Heart right ventricle (tissue), 16 donors: ENCODE data around the gene NRAS. TPM values are rescaled to one million over a fixed set of nuclear protein-coding genes. Genes with fewer than 3 reads are reported as not detected.

ENCODE experiments used
- ATAC-seq, 8 donors: fragments of 200-7000 bp; cut with Tn5 transposase; one replicate each; pipeline ENCODE4 v1.9.1; 2020; ENCODE audit warnings: mild to moderate bottlenecking in 8 of 8, moderate library complexity in 8 of 8, moderate number of reproducible peaks in 1 of 8
- DNase-seq, 2 donors: peaks; one replicate each; pipeline ENCODE4 v3.0.0-alpha.2; 2020
- H3K27ac ChIP-seq, 10 donors: fragments of 200-600 bp; sonication (generic) in 2 of 10; one replicate each; pipeline versions ENCODE4 v1.5.0 to v1.8.0; 2020 to 2022; ENCODE audit warnings: mild to moderate bottlenecking in 3 of 10
- H3K27me3 ChIP-seq, 7 donors: fragments of 200-600 bp; one replicate each; pipeline ENCODE4 v1.8.0; 2021 to 2022; ENCODE audit warnings: mild to moderate bottlenecking in 2 of 7
- H3K36me3 ChIP-seq, 9 donors: fragments of 200-600 bp; sonication (generic) in 1 of 9; one replicate each; pipeline versions ENCODE4 v1.5.0 to v1.8.0; 2020 to 2022; ENCODE audit warnings: mild to moderate bottlenecking in 2 of 9
- H3K4me1 ChIP-seq, 9 donors: fragments of 200-600 bp; sonication (generic) in 1 of 9; one replicate each; pipeline versions ENCODE4 v1.5.0 to v1.8.0; 2020 to 2022; ENCODE audit warnings: mild to moderate bottlenecking in 4 of 9
- H3K4me3 ChIP-seq, 10 donors: fragments of 200-600 bp; sonication (generic) in 2 of 10; one replicate each; pipeline versions ENCODE4 v1.5.0 to v1.8.0; 2020 to 2022; ENCODE audit warnings: mild to moderate bottlenecking in 7 of 10, moderate library complexity in 2 of 10
- H3K9me3 ChIP-seq, 11 donors: fragments of 200-600 bp in 10 of 11; sonication (generic) in 2 of 11; one replicate each; pipeline versions ENCODE4 v1.5.0 to v1.8.0; 2013 to 2022; ENCODE audit warnings: mild to moderate bottlenecking in 2 of 11, control low read depth in 1 of 11, moderate library complexity in 1 of 11
- WGBS, 2 donors: extraction: QIAGEN DNeasy Blood & Tissue Kit; methylation state at CpG; one replicate each; pipeline ENCODE4 v1.1.7; 2013; ENCODE audit warnings: inconsistent platforms in 1 of 2; 5-methylcytosine and 5-hydroxymethylcytosine counted together
- intact Hi-C, 10 donors: fragments of 100-400 bp; cut with DNase I; formaldehyde crosslinking; loops; one replicate each; pipeline versions ENCODE4 v1.11.1 to v1.14.2; 2022
- polyA plus RNA-seq, 2 donors: library from polyadenylated mRNA; stranded (reverse); fragments of 200-250 nt; gene quantifications; one replicate each; pipeline ENCODE4 v1.2.3, GENCODE V29; 2013
- total RNA-seq, 10 donors: library from RNA; stranded (reverse); fragmentation: NEBNext Ultra II Directional in 3 of 10; extraction: Animal tissue kit (Norgen Biotek cat#: 25700) in 3 of 10; gene quantifications; one replicate each; pipeline versions ENCODE4 v1.2.1 to v1.2.4, GENCODE V29; 2021 to 2023
- TF ChIP-seq, protein P1 (sequence below), 9 donors: fragments of 200-600 bp; sonication (generic) in 2 of 9; IDR thresholded peaks; one replicate each; pipeline versions ENCODE4 v1.5.0 to v1.8.0; 2021 to 2022; ENCODE audit warnings: antibody characterized with exemption in 9 of 9, mild to moderate bottlenecking in 5 of 9, moderate library complexity in 1 of 9
- donor health status: Arrhythmogenic right ventricular cardiomyopathy.
- donor health status: ischemic (EF 13 %, LVEDD 7.1; RV severe dilation, severe dysfunction).
- donor health status: healthy with polysubstance abuse.
- donor health status: DM: no; HTN: yes; CAD: no.
- donor health status: DM: no; HTN: no; CAD: no.
- donor health status: ischemic (EF 25% LVEDD 6.9; RV normal size, moderate dysfunction).
- donor health status: ischemic (EF 25% LVEDD 5.7; RV mildly dilated, moderate dysfunction).
- donor health status: healthy.
- donor health status: DM: yes; HTN: yes; CAD: no.
- donor health status: Ischemic cardiomyopathy.
- donor health status: ischemic (EF 35%, LVEDD 5.7; RV mildly dilated, moderate dysfunction).
- donor health status: nonischemic (EF 11% LVEDD 7.7; RV severe dilation, severe dysfunction).
- donor health status: DM: yes; HTN: yes; CAD: no.
- donor health status: PGD.
- donor health status: ischemic (EF 29% LVEDD 5.4; RV normal size, mild dysfunction).
- donor health status: nonischemic (EF 23%, LVEDD 6.1; RV moderate dilation, normal function).

NRAS gene
- total and polyA plus RNA-seq, 12 donors = 6.2 to 17.2 (median 8.6) TPM

GRCh38 chr1:114668373-114668772, 48.2 kb downstream of the NRAS start:
- Histone ChIP-seq H3K27ac (no peak overlapping the region), H3K4me1 (peaks cover 0 to 19% (median 9%) of the 10 kb centered on the region in 9 donors), H3K4me3 (peak overlapping the region in 5 of 10 donors; percentile 72 to 91 (median 83)), H3K27me3 (peaks cover 0 to 4% (median 0%) of the 10 kb centered on the region in 7 donors), H3K9me3 (no peaks in the 10 kb centered on the region), H3K36me3 (no peaks in the 10 kb centered on the region)
- TF ChIP-seq, protein P1, sequence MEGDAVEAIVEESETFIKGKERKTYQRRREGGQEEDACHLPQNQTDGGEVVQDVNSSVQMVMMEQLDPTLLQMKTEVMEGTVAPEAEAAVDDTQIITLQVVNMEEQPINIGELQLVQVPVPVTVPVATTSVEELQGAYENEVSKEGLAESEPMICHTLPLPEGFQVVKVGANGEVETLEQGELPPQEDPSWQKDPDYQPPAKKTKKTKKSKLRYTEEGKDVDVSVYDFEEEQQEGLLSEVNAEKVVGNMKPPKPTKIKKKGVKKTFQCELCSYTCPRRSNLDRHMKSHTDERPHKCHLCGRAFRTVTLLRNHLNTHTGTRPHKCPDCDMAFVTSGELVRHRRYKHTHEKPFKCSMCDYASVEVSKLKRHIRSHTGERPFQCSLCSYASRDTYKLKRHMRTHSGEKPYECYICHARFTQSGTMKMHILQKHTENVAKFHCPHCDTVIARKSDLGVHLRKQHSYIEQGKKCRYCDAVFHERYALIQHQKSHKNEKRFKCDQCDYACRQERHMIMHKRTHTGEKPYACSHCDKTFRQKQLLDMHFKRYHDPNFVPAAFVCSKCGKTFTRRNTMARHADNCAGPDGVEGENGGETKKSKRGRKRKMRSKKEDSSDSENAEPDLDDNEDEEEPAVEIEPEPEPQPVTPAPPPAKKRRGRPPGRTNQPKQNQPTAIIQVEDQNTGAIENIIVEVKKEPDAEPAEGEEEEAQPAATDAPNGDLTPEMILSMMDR (IDR thresholded peaks at IDR 0.05) = no peak
- DNase-seq = no peak
- WGBS, 2 donors = 87 to 95% methylated on average over 4 of the region's 4 CpGs
- ATAC-seq = no peak
- intact Hi-C loops = loop anchor here in 1 of 10 donors (5.0 kb wide), 1 partner anchor 321 kb away; no protein-coding TSS in a partner anchor

- ATAC-seq = no peak
- 91 to 94% methylated on average over 3 of the region's 3 CpGs for WGBS, 2 donors
- intact Hi-C loops = loop anchor here in 1 of 10 donors (5.0 kb wide), 1 partner anchor 320 kb away; no protein-coding TSS in a partner anchor
These were observed 49.6 kb downstream of the NRAS start for GRCh38 chr1:114666954-114667353.

GRCh38 chr1:114660238-114660637, 56.3 kb downstream of the NRAS start:
- H3K4me3 ChIP-seq = no peak overlapping the region
- 30 to 43% methylated on average over 2 of the region's 2 CpGs for WGBS, 2 donors
- peaks cover 0 to 15% (median 0%) of the 10 kb centered on the region in 9 donors for H3K4me1 ChIP-seq
- H3K9me3 ChIP-seq = no peaks in the 10 kb centered on the region
- ATAC-seq = peak in 2 of 8 donors; percentile 31 to 77
- no peaks in the 10 kb centered on the region for H3K36me3 ChIP-seq
- intact Hi-C loops = no loop called here
- TF ChIP-seq, protein P1 (IDR thresholded peaks at IDR 0.05) = no peak
- H3K27ac ChIP-seq = peak overlapping the region in 1 of 10 donors; percentile 7
- H3K27me3 ChIP-seq = no peaks in the 10 kb centered on the region
- no peak for DNase-seq

More at GRCh38 chr1:114666954-114667353, 49.6 kb downstream of the NRAS start:
- TF ChIP-seq, protein P1 (IDR thresholded peaks at IDR 0.05) = no peak
- Histone ChIP-seq H3K9me3 (no peaks in the 10 kb centered on the region), H3K27ac (no peak overlapping the region), H3K36me3 (no peaks in the 10 kb centered on the region), H3K27me3 (peaks cover 0 to 4% (median 0%) of the 10 kb centered on the region in 7 donors), H3K4me1 (peaks cover 0 to 19% (median 9%) of the 10 kb centered on the region in 9 donors), H3K4me3 (no peak overlapping the region)
- no peak for DNase-seq

Other genes with a start within 250 kb of the NRAS start
- gene TRIM33, start 205.6 kb downstream of the NRAS start, total RNA-seq = 10 to 100 TPM; 13.6 to 28.7 (median 21.4) TPM
- 10 to 100 TPM in 1 of 2 donors, 1 to 10 TPM in 1; 3.5 to 13.2 TPM for gene TRIM33, start 205.6 kb downstream of the NRAS start, polyA plus RNA-seq
- gene BCAS2, start 135.2 kb downstream of the NRAS start, total RNA-seq = 10 to 100 TPM; 26.9 to 52.6 (median 36.4) TPM
- 10 to 100 TPM in 1 of 2 donors, 1 to 10 TPM in 1; 9.6 to 35.5 TPM for gene BCAS2, start 135.2 kb downstream of the NRAS start, polyA plus RNA-seq
- 1 to 10 TPM; 2.8 to 5.2 (median 3.5) TPM for gene DENND2C, start 46.7 kb downstream of the NRAS start, total RNA-seq
- 1 to 10 TPM; 1.3 to 2.9 TPM for gene DENND2C, start 46.7 kb downstream of the NRAS start, polyA plus RNA-seq
- gene AMPD1, start 21.2 kb downstream of the NRAS start, total RNA-seq = under 1 TPM in 1 of 10 donors, not detected in 9; 0.59 TPM
- not detected for gene AMPD1, start 21.2 kb downstream of the NRAS start, polyA plus RNA-seq
- gene CSDE1, start 41.2 kb upstream of the NRAS start, total RNA-seq = 1,000 to 10,000 TPM in 1 of 10 donors, 100 to 1,000 TPM in 9; 720 to 1,012 (median 916) TPM
- gene CSDE1, start 41.2 kb upstream of the NRAS start, polyA plus RNA-seq = 100 to 1,000 TPM; 137 to 233 TPM
- gene SIKE1, start 63.9 kb upstream of the NRAS start, total RNA-seq = 10 to 100 TPM; 20.8 to 38.2 (median 31.3) TPM
- 10 to 100 TPM; 26.6 to 32.6 TPM for gene SIKE1, start 63.9 kb upstream of the NRAS start, polyA plus RNA-seq
- gene SYCP1, start 138.1 kb upstream of the NRAS start, total RNA-seq = not detected
- gene SYCP1, start 138.1 kb upstream of the NRAS start, polyA plus RNA-seq = not detected